Mammary microvascular endothelial cell (primary cell): ENCODE results near the gene INTS12. TPM values are rescaled to one million over a fixed set of nuclear protein-coding genes. Genes with fewer than 3 reads are reported as not detected.

Experiments used
- total RNA-seq: library from RNA; depleted of rRNA; stranded (reverse); fragments of >200 nt; gene quantifications from 2 replicates; pipeline ENCODE4 v1.2.3, GENCODE V29; 2015

Gene INTS12, protein sequence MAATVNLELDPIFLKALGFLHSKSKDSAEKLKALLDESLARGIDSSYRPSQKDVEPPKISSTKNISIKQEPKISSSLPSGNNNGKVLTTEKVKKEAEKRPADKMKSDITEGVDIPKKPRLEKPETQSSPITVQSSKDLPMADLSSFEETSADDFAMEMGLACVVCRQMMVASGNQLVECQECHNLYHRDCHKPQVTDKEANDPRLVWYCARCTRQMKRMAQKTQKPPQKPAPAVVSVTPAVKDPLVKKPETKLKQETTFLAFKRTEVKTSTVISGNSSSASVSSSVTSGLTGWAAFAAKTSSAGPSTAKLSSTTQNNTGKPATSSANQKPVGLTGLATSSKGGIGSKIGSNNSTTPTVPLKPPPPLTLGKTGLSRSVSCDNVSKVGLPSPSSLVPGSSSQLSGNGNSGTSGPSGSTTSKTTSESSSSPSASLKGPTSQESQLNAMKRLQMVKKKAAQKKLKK
- total RNA-seq = 20.2 and 26.2 TPM in 2 replicates

DNA sequence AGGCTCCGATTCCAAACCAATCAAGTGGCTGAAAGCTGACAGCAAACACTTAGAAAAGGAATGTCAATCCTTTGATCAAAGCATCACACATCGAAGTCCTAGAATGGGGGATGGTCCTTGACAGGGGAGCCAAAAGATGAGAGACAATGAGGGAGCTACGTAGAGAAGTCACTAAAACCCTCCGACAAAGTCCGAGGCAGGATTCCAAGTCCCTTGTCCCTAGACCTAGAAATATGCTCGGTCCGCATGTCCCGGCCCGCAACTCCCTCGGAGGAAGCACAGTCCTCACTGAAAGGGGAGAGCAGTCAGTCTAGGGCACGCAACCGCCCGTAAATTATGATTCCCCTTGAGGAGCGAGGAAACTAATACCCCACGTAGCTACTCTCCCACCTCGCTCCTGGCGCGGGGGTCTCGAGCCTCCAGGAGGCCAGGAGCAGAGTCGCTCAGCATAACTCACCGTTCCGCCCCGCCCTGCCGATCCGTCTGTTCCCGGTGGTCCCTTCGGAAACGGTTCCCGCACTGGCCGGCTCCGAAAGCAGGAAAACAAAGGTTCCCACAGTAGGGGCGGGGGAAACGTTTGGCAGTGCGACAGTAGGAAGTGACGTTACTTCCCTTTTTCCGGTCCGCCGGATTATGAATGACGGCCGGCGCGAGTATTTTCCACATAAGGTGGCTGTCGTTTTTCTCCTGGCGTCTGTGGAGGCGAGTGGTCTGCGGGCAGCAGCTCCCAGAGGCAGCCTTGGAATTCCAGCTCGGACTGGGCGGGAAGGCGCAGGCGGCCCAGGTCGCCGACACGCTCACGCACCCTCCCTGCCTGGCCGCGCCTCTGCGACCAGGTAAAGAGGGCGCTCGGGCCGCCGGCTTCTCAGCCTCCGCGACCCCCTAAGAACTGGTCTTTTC is at the start of gene INTS12, which contains the start of gene GSTCD:
Gene INTS12, minus strand, starts transcription at position 509 of the 900 bp plus-strand sequence. CDS start 8,684 bp downstream, outside the sequence.
Gene GSTCD, plus strand, starts transcription at position 604 of the 900 bp plus-strand sequence. CDS start 8,830 bp downstream, outside the sequence.

Other genes with a start within 250 kb of the INTS12 start
- gene PPA2, start 234.6 kb downstream of the INTS12 start, total RNA-seq = 69.4 and 78.5 TPM in 2 replicates
- gene ARHGEF38, start 156.1 kb downstream of the INTS12 start, total RNA-seq = not detected in 2 replicates
- 9.9 and 10.2 TPM in 2 replicates for gene GSTCD, start 95 bp upstream of the INTS12 start, total RNA-seq
- 0.59 and 0.67 TPM in 2 replicates for gene NPNT, start 186.8 kb upstream of the INTS12 start, total RNA-seq